ENCODE results near the gene PDLIM1. TPM values are rescaled to one million over a fixed set of nuclear protein-coding genes. Genes with fewer than 3 reads are reported as not detected.
"Not testable (repeated sequence)": the region's sequence is repeated elsewhere in the genome, so short reads cannot be mapped to it uniquely, and the experiment has no call there.

Gene PDLIM1
- total RNA-seq, 4 donors from 2014 or later, result 25.4 to 74.1 (median 68.5) TPM

DNA sequence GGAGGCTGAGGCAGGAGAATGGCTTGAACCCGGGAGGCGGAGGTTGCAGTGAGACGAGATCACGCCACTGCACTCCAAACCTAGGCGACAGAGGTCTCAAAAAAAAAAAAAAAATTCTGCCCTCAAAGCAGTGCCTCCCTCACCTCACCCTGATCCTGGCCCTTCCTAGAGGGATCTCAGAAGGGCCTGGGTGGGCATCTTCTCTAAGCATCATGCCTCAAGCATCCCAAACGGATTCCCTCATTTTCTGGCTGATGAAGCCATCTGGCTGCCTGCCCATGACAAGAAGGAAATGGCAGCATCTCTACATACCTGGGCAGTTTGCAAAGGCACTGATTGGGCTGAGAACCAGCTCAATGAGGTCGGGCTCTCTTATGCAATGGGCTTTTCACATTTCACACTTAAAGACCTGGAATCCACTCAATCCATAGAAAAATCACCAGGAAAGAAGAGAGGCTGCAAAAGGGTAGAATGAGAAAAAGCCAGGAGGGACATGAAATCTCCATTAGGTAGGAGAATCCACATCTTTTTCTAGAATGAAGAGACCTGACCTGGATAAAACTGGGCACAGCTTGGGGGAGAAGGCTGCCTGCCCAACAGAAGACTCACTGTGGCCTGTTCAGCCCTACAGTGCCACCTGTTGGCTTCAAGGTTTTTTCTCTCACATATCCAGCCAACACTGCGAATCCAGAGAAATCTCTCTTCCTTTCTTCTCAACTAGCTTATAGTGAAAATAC lies 48.1 kb downstream of the PDLIM1 start:
- peak; percentile 56 for ATAC-seq
- peaks cover 0 to 51% of the 10 kb centered on the region in 2 donors for H3K36me3 ChIP-seq
- 60 to 85% methylated on average over 1 to 7 of the region's 8 CpGs for WGBS, 2 donors (ENCODE audit: low coverage in 1 of 2)

DNA sequence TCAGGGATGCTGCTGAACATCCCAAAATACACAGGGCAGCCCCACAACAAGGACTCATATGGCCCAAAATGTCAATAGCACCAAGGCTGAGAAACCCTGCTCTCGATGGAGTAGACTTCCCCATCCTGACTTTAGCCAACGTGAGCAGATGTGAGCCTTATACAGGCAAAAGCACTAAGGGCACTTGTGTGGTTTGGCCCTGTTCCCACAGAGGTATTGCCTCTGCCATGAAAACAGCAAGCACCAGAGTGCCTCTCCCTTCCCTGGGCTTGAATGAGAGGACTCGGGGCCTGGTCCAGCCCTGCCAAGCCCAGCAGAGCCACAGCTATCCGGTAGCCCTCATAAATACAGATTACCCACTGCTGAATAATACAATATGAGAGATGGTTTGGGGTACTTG lies 49.3 kb downstream of the PDLIM1 start:
- peaks cover 0 to under 1% (median 0%) of the 10 kb centered on the region in 3 donors for H3K4me1 ChIP-seq
- no peaks in the 10 kb centered on the region for H3K27me3 ChIP-seq
- TF ChIP-seq, protein P1, sequence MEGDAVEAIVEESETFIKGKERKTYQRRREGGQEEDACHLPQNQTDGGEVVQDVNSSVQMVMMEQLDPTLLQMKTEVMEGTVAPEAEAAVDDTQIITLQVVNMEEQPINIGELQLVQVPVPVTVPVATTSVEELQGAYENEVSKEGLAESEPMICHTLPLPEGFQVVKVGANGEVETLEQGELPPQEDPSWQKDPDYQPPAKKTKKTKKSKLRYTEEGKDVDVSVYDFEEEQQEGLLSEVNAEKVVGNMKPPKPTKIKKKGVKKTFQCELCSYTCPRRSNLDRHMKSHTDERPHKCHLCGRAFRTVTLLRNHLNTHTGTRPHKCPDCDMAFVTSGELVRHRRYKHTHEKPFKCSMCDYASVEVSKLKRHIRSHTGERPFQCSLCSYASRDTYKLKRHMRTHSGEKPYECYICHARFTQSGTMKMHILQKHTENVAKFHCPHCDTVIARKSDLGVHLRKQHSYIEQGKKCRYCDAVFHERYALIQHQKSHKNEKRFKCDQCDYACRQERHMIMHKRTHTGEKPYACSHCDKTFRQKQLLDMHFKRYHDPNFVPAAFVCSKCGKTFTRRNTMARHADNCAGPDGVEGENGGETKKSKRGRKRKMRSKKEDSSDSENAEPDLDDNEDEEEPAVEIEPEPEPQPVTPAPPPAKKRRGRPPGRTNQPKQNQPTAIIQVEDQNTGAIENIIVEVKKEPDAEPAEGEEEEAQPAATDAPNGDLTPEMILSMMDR (IDR thresholded peaks at IDR 0.05), result no peak
- TF ChIP-seq EP300 (IDR thresholded peaks at IDR 0.05) (no peak), POLR2A (IDR thresholded peaks at IDR 0.05) (no peak), POLR2AphosphoS5 (IDR thresholded peaks at IDR 0.05) (no peak)
- no peak for ATAC-seq
- 83% methylated on average over 1 of the region's 4 CpGs; no CpG with 5 or more reads in 1 of the 2 donors for WGBS, 2 donors (ENCODE audit: low coverage in 1 of 2)
- no peak overlapping the region for H3K27ac ChIP-seq
- H3K9me3 ChIP-seq, result no peaks in the 10 kb centered on the region
- peaks cover 0 to 60% of the 10 kb centered on the region in 2 donors for H3K36me3 ChIP-seq
- no peak overlapping the region for H3K4me3 ChIP-seq

More for the DNA sequence above, 48.1 kb downstream of the PDLIM1 start:
- Histone ChIP-seq H3K4me1 (peaks cover 0 to 13% (median 12%) of the 10 kb centered on the region in 3 donors), H3K27me3 (no peaks in the 10 kb centered on the region), H3K4me3 (no peak overlapping the region), H3K9me3 (no peaks in the 10 kb centered on the region), H3K27ac (no peak overlapping the region)
- TF ChIP-seq POLR2A (IDR thresholded peaks at IDR 0.05), result no peak
- TF ChIP-seq POLR2AphosphoS5 (IDR thresholded peaks at IDR 0.05), result no peak
- no peak for TF ChIP-seq EP300 (IDR thresholded peaks at IDR 0.05)
- TF ChIP-seq, protein P1 (IDR thresholded peaks at IDR 0.05), result peak in 3 of 4 experiments; percentile 45 to 63 (median 50)

- no peaks in the 10 kb centered on the region for H3K4me1 ChIP-seq
- no peak for ATAC-seq
- peaks cover 0 to 61% of the 10 kb centered on the region in 2 donors for H3K36me3 ChIP-seq
- no peaks in the 10 kb centered on the region for H3K27me3 ChIP-seq
- H3K4me3 ChIP-seq, result no peak overlapping the region
- H3K27ac ChIP-seq, result no peak overlapping the region
- TF ChIP-seq, protein P1 (IDR thresholded peaks at IDR 0.05), result no peak
- TF ChIP-seq EP300 (IDR thresholded peaks at IDR 0.05), result no peak
- no peak for TF ChIP-seq POLR2AphosphoS5 (IDR thresholded peaks at IDR 0.05)
- no peak for TF ChIP-seq POLR2A (IDR thresholded peaks at IDR 0.05)
- 90 to 100% methylated on average over 5 to 6 of the region's 6 CpGs for whole genome bisulfite sequencing, 2 donors (ENCODE audit: low coverage in 1 of 2)
- H3K9me3 ChIP-seq, result no peaks in the 10 kb centered on the region
Measured at GRCh38 chr10:95240811-95241210, 50.0 kb downstream of the PDLIM1 start.

GRCh38 chr10:95240096-95240495 lies 50.7 kb downstream of the PDLIM1 start:
- 91 to 93% methylated on average over 3 of the region's 3 CpGs for WGBS, 2 donors (ENCODE audit: low coverage in 1 of 2)
- H3K36me3 ChIP-seq, result peaks cover 0 to 58% of the 10 kb centered on the region in 2 donors

GRCh38 chr10:95237376-95238170 lies 53.2 kb downstream of the PDLIM1 start:
- no peak for ATAC-seq
- peaks cover 0 to 61% of the 10 kb centered on the region in 2 donors for H3K36me3 ChIP-seq
- WGBS, 2 donors (ENCODE audit: low coverage in 1 of 2), result 50 to 82% methylated on average over 8 to 9 of the region's 12 CpGs

More at GRCh38 chr10:95240096-95240495, 50.7 kb downstream of the PDLIM1 start:
- not testable (repeated sequence) for ATAC-seq, H3K27me3 ChIP-seq, H3K4me3 ChIP-seq, H3K9me3 ChIP-seq, H3K4me1 ChIP-seq, H3K27ac ChIP-seq

More at GRCh38 chr10:95237376-95238170, 53.2 kb downstream of the PDLIM1 start:
- Histone ChIP-seq H3K4me3 (no peak overlapping the region), H3K4me1 (no peaks in the 10 kb centered on the region), H3K27me3 (no peaks in the 10 kb centered on the region), H3K9me3 (no peaks in the 10 kb centered on the region), H3K27ac (no peak overlapping the region)
- no peak for TF ChIP-seq POLR2AphosphoS5 (IDR thresholded peaks at IDR 0.05)
- TF ChIP-seq, protein P1 (IDR thresholded peaks at IDR 0.05), result no peak
- no peak for TF ChIP-seq EP300 (IDR thresholded peaks at IDR 0.05)
- no peak for TF ChIP-seq POLR2A (IDR thresholded peaks at IDR 0.05)
